ENCODE data around the gene MZF1. TPM values are rescaled to one million over a fixed set of nuclear protein-coding genes. Genes with fewer than 3 reads are reported as not detected.

The MZF1 gene
- 7.0 to 19.9 TPM (median 16.5 TPM) in 5 replicates for total RNA-seq (2022; extraction: Qiagen RNA extraction; ENCODE audit: low read depth)

GRCh38 chr19:58572818-58573657, at the start of gene MZF1:
TSS of gene MZF1 (minus strand) at chr19:58573335. CDS start at chr19:58571389, 1,946 bp downstream.

GRCh38 chr19:58558066-58558622, 15.0 kb downstream of the MZF1 start, which contains the start of gene UBE2M:
TSS of gene UBE2M (minus strand) at chr19:58558611. CDS start at chr19:58558381, 230 bp downstream.

GRCh38 chr19:58554494-58555368, 18.4 kb downstream of the MZF1 start, which contains the start of gene CHMP2A:
TSS of gene CHMP2A (minus strand) at chr19:58555105. CDS start at chr19:58554212, 893 bp downstream.

GRCh38 chr19:58543826-58544590, 29.1 kb downstream of the MZF1 start, which contains the start of gene TRIM28:
TSS of gene TRIM28 (plus strand) at chr19:58544064. CDS start at chr19:58544758, 694 bp downstream.

GRCh38 chr19:58519355-58520256, 53.5 kb downstream of the MZF1 start, which contains the start of gene ZBTB45:
TSS of gene ZBTB45 (minus strand) at chr19:58519810. CDS start at chr19:58517673, 2,137 bp downstream.

Other genes with a start within 250 kb of the MZF1 start
- gene ZSCAN22, start 246.3 kb downstream of the MZF1 start, total RNA-seq (2022; extraction: Qiagen RNA extraction; ENCODE audit: low read depth), result 1.7 to 3.3 TPM (median 2.7 TPM) in 5 replicates
- gene A1BG, start 219.8 kb downstream of the MZF1 start, total RNA-seq (2022; extraction: Qiagen RNA extraction; ENCODE audit: low read depth), result 7.2 to 12.3 TPM (median 10.0 TPM) in 5 replicates
- gene ZNF497, start 210.6 kb downstream of the MZF1 start, total RNA-seq (2022; extraction: Qiagen RNA extraction; ENCODE audit: low read depth), result 0.60 to 1.8 TPM (median 1.5 TPM) in 5 replicates
- 0.74 to 1.7 TPM (median 1.4 TPM) in 5 replicates for gene ZNF837, start 192.3 kb downstream of the MZF1 start, total RNA-seq (2022; extraction: Qiagen RNA extraction; ENCODE audit: low read depth)
- 1,770 to 2,546 TPM (median 2,356 TPM) in 5 replicates for gene RPS5, start 186.1 kb downstream of the MZF1 start, total RNA-seq (2022; extraction: Qiagen RNA extraction; ENCODE audit: low read depth)
- not detected in 5 replicates for gene RNF225, start 177.7 kb downstream of the MZF1 start, total RNA-seq (2022; extraction: Qiagen RNA extraction; ENCODE audit: low read depth)
- gene ZNF584, start 164.7 kb downstream of the MZF1 start, total RNA-seq (2022; extraction: Qiagen RNA extraction; ENCODE audit: low read depth), result 17.6 to 20.4 TPM (median 18.2 TPM) in 5 replicates
- gene ZNF132, start 133.2 kb downstream of the MZF1 start, total RNA-seq (2022; extraction: Qiagen RNA extraction; ENCODE audit: low read depth), result 0.07 to 0.09 TPM (median 0.09 TPM) in 3 of 5 replicates, not detected in the others
- gene ZNF324B, start 121.7 kb downstream of the MZF1 start, total RNA-seq (2022; extraction: Qiagen RNA extraction; ENCODE audit: low read depth), result 5.7 to 7.9 TPM (median 7.0 TPM) in 5 replicates
- gene ZNF324, start 106.3 kb downstream of the MZF1 start, total RNA-seq (2022; extraction: Qiagen RNA extraction; ENCODE audit: low read depth), result 7.2 to 11.7 TPM (median 8.9 TPM) in 5 replicates
- 10.7 to 15.1 TPM (median 12.0 TPM) in 5 replicates for gene ZNF446, start 97.0 kb downstream of the MZF1 start, total RNA-seq (2022; extraction: Qiagen RNA extraction; ENCODE audit: low read depth)
- 18.4 to 32.9 TPM (median 29.4 TPM) in 5 replicates for gene SLC27A5, start 61.3 kb downstream of the MZF1 start, total RNA-seq (2022; extraction: Qiagen RNA extraction; ENCODE audit: low read depth)
- gene ZBTB45, start 53.5 kb downstream of the MZF1 start, total RNA-seq (2022; extraction: Qiagen RNA extraction; ENCODE audit: low read depth), result 8.3 to 24.0 TPM (median 20.1 TPM) in 5 replicates
- gene TRIM28, start 29.3 kb downstream of the MZF1 start, total RNA-seq (2022; extraction: Qiagen RNA extraction; ENCODE audit: low read depth), result 606 to 732 TPM (median 664 TPM) in 5 replicates
- 180 to 230 TPM (median 198 TPM) in 5 replicates for gene CHMP2A, start 18.2 kb downstream of the MZF1 start, total RNA-seq (2022; extraction: Qiagen RNA extraction; ENCODE audit: low read depth)
- 134 to 148 TPM (median 138 TPM) in 5 replicates for gene UBE2M, start 14.7 kb downstream of the MZF1 start, total RNA-seq (2022; extraction: Qiagen RNA extraction; ENCODE audit: low read depth)

All from A549 treated with ZK216348 at 1 μM for 4 hours (cell line).